Fibroblast of lung (primary cell): ENCODE measurements around the gene MRGPRX4.

Source experiments
- EZH2 ChIP-seq: IDR thresholded peaks from 2 replicates; pipeline ENCODE4 v1.5.1; 2012; ENCODE audit warnings: low read length, control low read depth, mild to moderate bottlenecking; ENCODE audit errors: missing control alignments
- TF ChIP-seq, protein P1 (sequence below), 2 donors: IDR thresholded peaks in 1 of 2; conservative IDR thresholded peaks in 1 of 2; 1 replicate in 1 of 2; 2 replicates in 1 of 2; pipeline ENCODE4 v1.5.1; 2011 to 2012; ENCODE audit warnings: low read length in 2 of 2, control low read depth in 1 of 2, inconsistent platforms in 1 of 2, low read depth in 1 of 2, mild to moderate bottlenecking in 1 of 2

DNA sequence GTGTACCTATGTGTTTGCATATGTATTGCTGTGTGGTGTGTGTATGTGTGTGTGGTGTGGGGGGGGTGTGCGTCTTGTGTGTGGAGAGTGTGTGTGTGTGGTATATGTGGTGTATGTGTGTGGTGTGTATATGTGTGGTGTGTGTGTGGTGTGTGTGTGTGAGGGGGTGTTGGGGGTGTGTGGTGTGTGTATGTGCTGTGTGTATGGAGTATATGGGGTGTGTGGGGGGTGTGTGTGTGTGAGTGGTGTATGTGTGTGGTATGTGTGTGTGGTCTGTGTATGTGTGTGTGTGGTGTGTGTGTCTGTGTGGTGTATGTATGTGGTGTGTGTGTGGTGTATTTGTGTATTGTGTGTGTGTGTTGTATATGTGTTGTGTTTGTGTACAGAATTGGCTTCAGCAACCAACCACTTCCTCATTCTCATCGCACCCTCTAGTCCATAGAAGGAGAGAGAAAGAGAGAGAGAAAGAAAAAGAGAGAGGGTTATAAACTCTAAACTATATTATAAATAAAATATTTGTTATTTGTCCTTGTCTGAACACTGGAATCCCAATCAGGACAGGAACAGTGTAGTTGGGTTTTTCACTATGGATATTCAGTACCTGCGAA is 50.3 kb downstream of the MRGPRX4 start:
- TF ChIP-seq, protein P1, sequence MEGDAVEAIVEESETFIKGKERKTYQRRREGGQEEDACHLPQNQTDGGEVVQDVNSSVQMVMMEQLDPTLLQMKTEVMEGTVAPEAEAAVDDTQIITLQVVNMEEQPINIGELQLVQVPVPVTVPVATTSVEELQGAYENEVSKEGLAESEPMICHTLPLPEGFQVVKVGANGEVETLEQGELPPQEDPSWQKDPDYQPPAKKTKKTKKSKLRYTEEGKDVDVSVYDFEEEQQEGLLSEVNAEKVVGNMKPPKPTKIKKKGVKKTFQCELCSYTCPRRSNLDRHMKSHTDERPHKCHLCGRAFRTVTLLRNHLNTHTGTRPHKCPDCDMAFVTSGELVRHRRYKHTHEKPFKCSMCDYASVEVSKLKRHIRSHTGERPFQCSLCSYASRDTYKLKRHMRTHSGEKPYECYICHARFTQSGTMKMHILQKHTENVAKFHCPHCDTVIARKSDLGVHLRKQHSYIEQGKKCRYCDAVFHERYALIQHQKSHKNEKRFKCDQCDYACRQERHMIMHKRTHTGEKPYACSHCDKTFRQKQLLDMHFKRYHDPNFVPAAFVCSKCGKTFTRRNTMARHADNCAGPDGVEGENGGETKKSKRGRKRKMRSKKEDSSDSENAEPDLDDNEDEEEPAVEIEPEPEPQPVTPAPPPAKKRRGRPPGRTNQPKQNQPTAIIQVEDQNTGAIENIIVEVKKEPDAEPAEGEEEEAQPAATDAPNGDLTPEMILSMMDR (conservative IDR thresholded peaks at IDR 0.05 in 1 of 2, IDR thresholded peaks at IDR 0.05 in 1 of 2; ENCODE audit: low read depth in 1 of 2, low read length in 2 of 2), result no peak
- no peak for TF ChIP-seq EZH2
